Endometrium (tissue), 2 donors: ENCODE results near the gene PRAMEF8.
A peak's percentile ranks its signal among the peaks of the same experiment; 100 is the strongest.
"Not testable (repeated sequence)": the region's sequence is repeated elsewhere in the genome, so short reads cannot be mapped to it uniquely, and the experiment has no call there.

Experiments used
- FAIRE-seq: peaks from 2 replicates; lab custom pipeline; 2012; peaks lifted over from hg19 to GRCh38; lab: Jason Lieb, UNC
- donor health status: control.
- donor health status: control.

Gene PRAMEF8

DNA sequence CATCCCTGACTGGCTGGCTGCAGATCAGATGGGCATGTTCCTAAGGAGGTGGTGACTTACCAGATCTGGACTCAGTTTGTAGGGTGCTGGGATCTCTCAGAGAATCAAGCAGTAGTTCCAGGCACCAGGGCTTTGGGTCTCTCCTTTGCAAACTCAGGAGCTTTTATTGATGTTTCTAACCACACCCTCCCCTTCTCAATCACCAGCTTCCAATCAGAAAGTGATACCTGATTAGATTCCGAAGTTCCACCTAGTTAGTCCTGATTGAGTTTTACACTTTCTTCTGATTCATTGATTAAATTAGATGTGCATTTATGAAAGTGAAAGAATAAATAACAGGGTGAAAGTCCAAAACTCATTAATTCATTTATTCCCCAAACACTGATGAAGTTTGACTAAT, at the start of gene PRAMEF8:
Gene PRAMEF8, minus strand, starts transcription at position 101 of the 400 bp plus-strand sequence. CDS start 1,046 bp downstream, outside the sequence.
- FAIRE-seq, result not testable (repeated sequence)

DNA sequence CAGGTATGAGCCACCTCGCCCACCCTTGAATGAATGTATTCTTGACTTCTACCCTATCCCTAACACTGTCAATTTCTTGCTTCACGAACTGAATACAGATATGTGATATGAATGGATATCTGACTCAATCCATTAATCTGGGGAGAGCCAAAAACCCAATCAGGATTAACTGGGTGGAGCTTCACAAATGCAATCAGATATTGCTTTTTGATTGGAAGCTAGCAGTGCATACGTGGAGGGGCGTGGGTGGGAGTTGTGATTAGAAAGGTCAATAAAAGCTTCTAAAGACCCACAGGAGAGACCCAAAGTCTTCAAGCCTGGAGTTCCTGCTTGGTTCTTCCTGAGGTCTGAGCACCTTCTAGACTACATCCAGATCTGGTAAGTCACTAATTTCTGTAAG, 30.3 kb upstream of the PRAMEF8 start, which contains the start of gene PRAMEF15:
Gene PRAMEF15, plus strand, starts transcription at position 301 of the 400 bp plus-strand sequence. CDS start 2,827 bp downstream, outside the sequence.
- FAIRE-seq, result not testable (repeated sequence)

DNA sequence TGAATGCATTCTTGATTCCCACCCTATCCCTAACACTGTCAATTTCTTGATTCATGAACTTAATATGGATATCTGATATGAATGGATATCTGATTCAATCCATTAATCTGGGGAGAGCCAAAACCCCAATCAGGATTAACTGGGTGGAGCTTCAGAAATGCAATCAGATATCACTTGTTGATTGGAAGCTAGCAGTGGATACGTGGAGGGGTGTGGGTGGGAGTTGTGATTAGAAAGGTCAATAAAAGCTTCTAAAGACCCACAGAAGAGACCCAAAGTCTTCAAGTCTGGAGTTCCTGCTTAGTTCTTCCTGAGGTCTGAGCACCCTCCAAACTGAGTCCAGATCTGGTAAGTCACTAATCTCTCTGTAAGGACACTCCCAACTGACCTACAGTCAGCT, 18.3 kb upstream of the PRAMEF8 start, which contains the start of gene PRAMEF33:
Gene PRAMEF33, plus strand, starts transcription at position 301 of the 400 bp plus-strand sequence. CDS start 2,416 bp downstream, outside the sequence.
- FAIRE-seq, result not testable (repeated sequence)

DNA sequence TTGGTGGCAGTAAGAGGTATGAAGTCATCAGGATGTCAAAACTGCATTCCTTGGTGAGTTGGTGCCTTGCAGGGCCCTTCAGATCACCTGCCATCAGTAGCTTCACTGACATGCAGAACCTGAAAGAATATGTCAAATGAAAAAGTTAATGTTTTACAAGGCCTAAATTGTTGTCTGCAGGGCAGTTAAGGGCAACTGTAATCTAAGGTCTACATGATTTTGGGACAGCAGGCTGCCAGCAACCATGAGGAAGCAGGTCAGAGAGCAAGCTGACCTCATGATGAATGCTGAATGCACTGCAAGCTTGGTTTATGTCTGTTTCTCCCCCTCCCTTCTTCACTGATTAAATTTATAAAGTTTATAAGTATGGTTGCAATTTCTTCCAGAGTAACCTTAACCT, 17.3 kb upstream of the PRAMEF8 start:
- not testable (repeated sequence) for FAIRE-seq

DNA sequence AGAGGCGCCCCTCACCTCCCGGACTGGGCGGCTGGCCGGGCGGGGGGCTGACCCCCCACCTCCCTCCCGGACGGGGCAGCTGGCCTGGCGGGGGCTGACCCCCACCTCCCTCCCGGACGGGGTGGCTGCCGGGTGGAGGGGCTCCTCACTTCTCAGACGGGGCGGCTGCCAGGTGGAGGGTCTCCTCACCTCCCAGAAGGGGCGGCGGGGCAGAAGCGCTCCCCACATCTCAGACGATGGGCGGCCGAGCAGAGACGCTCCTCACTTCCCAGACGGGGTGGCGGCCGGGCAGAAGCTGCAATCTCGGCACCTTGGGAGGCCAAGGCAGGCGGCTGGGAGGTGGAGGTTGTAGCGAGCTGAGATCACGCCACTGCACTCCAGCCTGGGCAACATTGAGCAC, 13.8 kb upstream of the PRAMEF8 start:
- FAIRE-seq, result not testable (repeated sequence)

DNA sequence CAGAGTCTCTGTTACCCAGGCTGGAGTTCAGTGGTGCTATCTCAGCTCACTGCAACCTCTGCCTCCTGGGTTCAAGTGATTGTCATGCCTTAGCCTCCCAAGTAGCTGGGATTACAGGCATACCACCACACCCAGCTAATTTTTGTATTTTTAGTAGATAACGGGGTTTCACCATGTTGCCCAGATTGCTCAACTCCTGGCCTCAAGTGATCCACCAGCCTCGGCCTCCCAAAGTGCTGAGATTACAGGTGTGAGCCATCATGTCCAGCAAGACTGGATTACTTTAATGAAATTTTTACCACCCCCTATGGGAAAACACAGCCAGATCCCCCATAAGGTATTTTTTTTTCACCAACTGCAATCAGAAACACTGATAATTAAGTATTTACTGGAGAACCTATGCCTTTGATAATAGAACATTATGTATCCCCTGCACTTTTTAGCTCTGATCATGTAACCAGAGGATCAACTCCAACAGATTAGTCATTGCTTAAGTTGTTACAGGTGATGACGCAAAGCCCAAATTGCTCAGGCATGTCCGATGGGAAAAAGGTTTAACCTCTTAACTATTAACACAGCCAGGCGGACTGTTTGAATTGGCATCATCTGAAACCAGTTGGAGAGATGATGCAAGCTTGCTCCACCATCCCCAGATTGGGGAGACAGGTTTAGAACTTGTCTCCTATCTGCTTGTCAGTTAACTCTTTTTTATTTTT, 12.4 kb upstream of the PRAMEF8 start:
- not testable (repeated sequence) for FAIRE-seq

DNA sequence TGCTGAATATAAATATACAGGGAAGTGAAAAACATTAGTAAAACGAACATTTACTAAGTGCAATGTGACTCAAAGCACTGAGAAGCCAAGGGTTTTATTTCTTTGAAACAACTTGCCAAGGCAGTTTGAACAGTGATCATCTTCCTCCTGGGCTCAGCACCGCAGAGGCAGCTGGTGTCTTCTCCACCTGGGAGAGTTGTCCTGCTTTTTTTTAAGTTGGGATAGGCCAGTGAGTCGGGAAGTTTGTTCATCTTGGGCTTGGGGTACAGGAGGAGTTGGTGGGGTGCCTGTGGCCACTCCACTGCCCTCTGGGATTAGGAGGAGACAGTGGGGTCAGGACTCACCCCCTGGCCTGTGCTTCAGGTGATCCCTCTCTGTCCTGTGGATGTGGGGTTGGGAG, 4.1 kb upstream of the PRAMEF8 start:
- FAIRE-seq, result not testable (repeated sequence)

DNA sequence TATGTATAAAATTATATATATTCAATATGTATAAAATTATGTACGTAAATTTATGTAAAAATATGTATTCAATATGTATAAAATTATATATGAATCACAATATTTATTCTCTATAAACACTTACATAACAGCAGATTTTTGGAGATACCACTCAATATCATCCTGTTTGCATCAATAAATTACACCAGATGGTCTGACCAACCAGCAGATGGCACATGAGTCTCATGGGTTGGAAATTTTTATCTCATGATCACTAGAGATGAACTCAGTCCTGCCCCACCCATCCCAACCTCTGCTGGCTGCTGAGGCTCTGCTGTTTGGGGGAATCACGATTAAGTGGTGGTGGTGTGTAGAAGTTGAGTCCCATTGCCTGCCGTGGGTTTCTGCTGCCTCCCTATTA, 5.3 kb downstream of the PRAMEF8 start:
- FAIRE-seq, result not testable (repeated sequence)

DNA sequence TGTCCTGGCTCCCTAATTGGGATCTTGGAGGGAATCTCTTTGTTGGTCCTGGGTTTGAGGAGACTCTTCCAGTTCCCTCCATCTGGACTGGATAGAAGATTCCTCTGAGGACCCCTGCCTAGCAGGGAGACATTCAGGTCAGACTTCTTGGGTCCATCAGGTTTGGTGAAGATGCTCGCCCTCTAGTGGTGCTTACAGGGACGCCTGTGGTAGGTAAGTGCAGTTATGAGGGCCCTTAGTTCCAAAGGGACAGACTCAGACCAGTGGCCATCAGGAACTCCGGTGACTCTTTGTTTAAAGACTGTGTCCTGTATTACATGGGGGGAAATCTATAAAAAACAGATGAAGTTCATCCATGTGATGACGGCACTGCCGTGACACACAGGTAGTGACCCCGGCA, 7.9 kb downstream of the PRAMEF8 start:
- FAIRE-seq, result not testable (repeated sequence)

DNA sequence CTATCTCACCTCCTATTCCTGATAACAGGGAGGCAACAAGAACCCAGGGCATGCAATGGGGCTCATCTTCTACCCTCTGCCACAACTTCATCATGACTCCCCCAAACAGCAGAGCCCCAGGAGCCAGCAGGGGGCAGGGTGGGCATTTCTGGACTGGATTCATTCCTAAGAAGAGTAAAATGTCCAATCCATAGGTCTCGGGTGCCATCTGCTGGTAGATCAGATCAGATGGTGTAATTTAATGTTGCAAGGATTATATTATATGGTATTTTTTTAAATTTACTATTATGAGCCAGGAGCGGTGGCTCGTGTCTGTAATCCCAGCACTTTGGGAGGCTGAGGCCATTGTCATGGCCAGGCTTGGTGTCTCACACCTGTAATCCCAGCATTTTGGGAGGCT, 19.8 kb downstream of the PRAMEF8 start:
- FAIRE-seq, result peak; percentile 21

DNA sequence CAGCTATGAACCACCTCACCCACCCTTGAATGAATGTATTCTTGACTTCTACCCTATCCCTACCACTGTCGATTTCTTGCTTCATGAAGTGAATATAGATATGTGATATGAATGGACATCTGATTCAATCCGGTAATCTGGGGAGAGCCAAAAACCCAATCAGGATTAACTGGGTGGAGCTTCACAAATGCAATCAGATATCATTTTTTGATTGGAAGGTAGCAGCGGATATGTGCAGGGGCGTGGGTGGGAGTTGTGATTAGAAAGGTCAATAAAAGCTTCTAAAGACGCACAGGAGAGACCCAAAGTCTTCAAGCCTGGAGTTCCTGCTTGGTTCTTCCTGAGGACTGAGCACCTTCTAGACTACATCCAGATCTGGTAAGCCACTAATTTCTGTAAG, 31.0 kb downstream of the PRAMEF8 start, which contains the start of gene PRAMEF5:
Gene PRAMEF5, plus strand, starts transcription at position 301 of the 400 bp plus-strand sequence. CDS start 5,071 bp downstream, outside the sequence.
- not testable (repeated sequence) for FAIRE-seq

DNA sequence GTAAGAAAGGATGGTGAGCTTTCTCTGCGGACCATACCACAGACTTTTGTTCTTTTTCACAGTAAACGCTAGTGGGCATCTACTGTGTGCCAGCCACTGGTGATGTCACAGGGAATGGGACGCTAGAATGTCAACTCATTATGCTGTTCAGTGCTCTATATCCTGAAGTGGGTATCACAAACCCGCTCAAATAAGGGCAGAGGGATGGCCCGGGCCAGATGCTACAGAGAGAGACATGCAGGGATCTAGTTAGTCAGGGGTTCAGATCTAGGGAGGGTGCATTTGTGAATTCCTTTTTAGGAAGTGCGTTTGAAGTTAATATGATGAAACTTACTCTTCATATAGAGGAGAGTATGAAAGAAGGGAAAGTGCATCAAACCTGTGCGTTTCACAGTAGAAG, 37.8 kb downstream of the PRAMEF8 start:
- not testable (repeated sequence) for FAIRE-seq

DNA sequence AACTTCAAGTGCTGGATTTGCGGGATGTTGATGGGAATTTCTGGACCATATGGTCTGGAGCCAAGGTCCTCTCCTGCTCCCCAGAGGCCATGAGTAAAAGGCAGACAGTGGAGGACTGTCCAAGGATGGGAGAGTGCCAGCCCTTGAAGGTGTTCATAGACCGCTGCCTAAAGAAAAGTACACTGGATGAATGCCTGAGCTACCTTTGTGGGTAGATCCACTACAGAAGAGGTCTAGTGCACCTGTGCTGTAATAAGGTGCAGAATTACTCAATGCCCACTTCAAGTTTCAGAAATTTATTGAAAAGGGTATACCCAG, 38.4 kb downstream of the PRAMEF8 start:
- FAIRE-seq, result not testable (repeated sequence)

DNA sequence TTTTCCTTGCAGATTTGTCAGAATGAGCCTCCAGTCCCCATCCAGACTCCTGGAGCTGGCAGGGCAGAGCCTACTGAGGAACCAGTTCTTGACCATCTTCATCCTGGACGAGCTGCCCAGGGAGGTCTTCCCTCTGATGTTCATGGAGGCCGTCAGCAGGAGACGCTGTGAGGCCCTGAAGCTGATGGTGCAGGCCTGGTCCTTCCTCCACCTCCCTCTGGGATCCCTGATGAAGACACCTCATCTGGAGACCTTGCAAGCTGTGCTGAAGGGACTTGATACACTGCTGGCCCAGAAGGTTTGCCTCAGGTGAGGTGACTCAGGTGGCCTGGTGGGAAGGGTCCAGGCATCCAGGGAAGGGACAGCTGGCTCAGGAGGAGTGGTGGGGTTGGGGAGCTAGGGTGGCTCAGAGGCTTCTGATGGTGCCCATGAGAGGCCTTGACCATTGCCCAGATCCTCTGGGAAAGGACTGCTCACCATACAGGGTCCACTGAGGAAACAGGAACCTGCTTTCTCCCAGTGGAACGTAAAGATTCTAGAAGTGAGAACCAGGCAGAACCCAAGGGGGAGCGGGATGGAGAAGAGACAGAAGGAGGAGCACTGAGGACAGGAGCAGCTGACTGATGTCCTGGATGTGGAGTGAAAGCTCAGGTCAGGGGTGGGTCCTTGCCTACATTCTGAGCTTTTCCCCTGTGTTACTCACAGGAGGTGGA, 38.9 kb downstream of the PRAMEF8 start:
- FAIRE-seq, result not testable (repeated sequence)

DNA sequence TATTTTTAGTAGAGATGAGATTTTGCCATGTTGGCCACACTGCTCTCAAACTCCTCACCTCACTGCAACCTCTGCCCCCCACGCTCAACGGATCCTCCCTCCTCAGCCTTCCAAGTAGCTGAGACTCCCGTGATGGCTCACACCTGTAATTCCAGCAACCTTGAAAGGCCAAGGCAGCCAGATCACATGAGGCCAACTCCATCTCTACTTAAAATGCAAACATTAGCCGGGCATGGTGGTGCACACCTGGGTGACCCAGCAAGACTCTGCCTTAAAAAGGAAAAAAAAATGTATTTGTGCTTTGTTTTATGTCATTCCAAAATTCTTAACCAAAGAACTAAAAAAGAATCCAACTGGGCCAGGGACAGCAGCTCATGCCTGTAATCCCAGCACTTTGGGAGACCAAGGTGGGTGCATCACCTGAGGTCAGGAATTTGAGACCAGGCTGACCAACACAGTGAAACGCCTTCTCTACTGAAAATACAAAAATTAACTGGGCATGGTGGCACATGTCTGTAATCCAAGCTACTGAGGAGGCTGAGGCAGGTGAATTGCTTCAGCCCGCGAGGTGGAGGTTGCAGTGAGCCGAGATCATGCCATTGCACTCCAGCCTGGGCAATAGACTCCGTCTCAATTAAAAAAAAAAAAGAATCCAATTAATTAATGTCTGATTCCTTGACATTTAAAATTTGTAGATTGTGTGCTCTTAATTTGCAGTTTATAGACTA, 41.2 kb downstream of the PRAMEF8 start:
- FAIRE-seq, result not testable (repeated sequence)

DNA sequence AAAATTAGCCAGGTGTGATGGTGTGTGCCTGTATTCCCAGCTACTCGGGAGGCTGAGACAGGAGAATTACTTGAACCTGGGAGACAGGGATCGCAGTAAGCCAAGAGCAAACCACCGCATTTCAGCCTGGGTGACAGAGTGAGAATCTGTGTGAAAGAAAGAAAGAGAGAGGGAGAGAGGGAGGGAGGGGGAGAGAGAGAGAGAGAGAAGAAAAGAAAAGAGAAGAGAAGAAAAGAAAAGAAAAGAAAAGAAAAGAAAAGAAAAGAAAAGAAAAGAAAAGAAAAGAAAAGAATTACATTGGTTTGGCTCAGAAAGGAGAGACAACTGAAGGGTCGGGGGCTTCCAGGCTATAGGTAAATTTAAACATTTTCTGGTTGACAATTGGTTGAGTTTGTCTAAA, 45.3 kb downstream of the PRAMEF8 start:
- FAIRE-seq, result not testable (repeated sequence)

DNA sequence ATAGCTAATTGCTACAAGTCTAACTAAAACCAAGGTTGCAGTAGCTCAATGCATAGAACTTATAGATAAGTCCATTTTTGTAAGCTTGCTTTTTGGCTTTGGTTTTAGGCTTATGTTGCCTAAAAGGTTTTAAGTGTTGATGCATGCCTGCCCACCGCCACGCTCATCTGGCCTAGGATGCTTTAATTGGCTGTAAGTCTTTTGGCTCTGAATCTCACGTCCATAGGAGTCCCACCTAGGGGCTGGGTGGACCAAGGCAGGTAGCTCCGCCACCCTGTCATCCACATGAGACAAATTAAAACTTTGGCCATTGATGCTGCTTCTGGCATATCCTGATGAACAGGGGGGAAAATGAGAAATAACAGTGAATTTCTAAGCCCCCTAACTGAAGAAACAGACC, 47.4 kb downstream of the PRAMEF8 start:
- not testable (repeated sequence) for FAIRE-seq

DNA sequence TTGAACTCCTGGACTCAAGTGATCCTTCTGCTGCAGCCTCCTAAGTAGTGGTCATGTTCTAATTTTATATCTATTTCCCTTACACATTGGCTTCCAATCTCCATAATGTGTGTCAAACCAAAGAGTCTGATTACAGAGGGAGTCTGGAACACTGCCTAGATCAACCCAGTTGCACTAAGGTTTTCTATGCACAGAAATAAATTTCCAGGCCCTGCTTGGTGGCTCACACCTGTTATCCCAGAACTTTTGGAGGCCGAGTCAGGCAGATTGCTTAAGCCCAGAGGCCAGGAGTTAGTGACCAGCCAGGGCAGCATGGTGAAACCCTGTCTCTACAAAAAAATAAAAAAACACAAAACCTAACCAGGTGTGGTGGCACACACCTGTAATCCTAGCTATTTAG, 50.9 kb downstream of the PRAMEF8 start:
- not testable (repeated sequence) for FAIRE-seq

DNA sequence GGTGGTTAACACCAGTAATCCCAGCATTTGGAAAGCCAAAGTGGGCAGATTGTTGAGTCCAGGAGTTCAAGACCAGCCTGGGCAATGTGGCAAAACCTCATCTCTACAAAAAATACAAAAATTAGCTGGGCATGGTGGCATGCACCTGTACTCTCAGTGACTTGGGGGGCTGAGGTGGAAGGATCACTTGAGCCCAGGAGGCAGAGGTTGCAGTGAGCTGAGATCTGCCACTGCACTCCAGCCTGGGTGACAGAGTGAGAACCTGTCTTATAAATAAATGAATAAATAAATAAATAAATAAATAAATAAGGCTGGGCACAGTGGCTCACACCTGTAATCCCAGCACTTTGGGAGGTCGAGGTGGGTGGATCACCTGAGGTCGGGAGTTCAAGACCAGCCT, 52.9 kb downstream of the PRAMEF8 start:
- FAIRE-seq, result not testable (repeated sequence)
